Endothelial cell of umbilical vein (primary cell): ENCODE measurements around the gene KIAA1671. TPM values are rescaled to one million over a fixed set of nuclear protein-coding genes. Genes with fewer than 3 reads are reported as not detected.

ENCODE experiments used
- BruUV-seq: library from RNA; stranded (reverse); fragments of 400-500 nt; replicated peaks from 2 replicates; lab custom pipeline; 2021; lab: Mats Ljungman, UMichigan
- CTCF ChIA-PET: fragments of 300-600, 350-600 bp; sonication (Branson Sonifier 250); formaldehyde crosslinking; loops from one replicate; lab custom pipeline; 2021; ENCODE audit warnings: antibody characterized with exemption, inconsistent platforms; lab: Charles Lee
- POLR2A ChIA-PET: fragments of 300-600, 350-600 bp; sonication (Branson Sonifier 250); formaldehyde crosslinking; loops from one replicate; lab custom pipeline; 2021; ENCODE audit warnings: antibody characterized with exemption, inconsistent platforms; lab: Charles Lee
- DNase-seq: peaks from one replicate; pipeline ENCODE4 v3.0.0-alpha.2; 2011; ENCODE audit warnings: low read depth, low spot score
- FAIRE-seq: peaks from 2 replicates; lab custom pipeline; 2011; peaks lifted over from hg19 to GRCh38; lab: Jason Lieb, UNC
- H2AFZ ChIP-seq: 2 replicates; pipeline ENCODE4 v1.6.0; 2012; ENCODE audit warnings: low read depth, low read length, control low read depth, inconsistent platforms
- H3K27ac ChIP-seq: 2 replicates; pipeline ENCODE4 v1.5.1; 2011; ENCODE audit warnings: low read depth, mild to moderate bottlenecking, control low read depth, low read length, moderate library complexity; ENCODE audit not compliant: insufficient read depth
- H3K27me3 ChIP-seq, 2 experiments: 2 replicates each; pipeline versions ENCODE4 v1.6.0 to v1.6.1; 2011; ENCODE audit warnings: low read length in 2 of 2, mixed read lengths in 1 of 2; ENCODE audit not compliant: control insufficient read depth in 2 of 2, insufficient read depth in 2 of 2
- H3K36me3 ChIP-seq, 2 experiments: 2 replicates in 1 of 2; 3 replicates in 1 of 2; pipeline ENCODE4 v1.5.1; 2011; ENCODE audit warnings: low read length in 2 of 2, mild to moderate bottlenecking in 1 of 2, moderate library complexity in 1 of 2; ENCODE audit not compliant: control insufficient read depth in 2 of 2, insufficient read depth in 2 of 2; ENCODE audit errors: extremely low read depth in 1 of 2
- H3K4me1 ChIP-seq: 3 replicates; pipeline ENCODE4 v1.5.1; 2011; ENCODE audit warnings: mild to moderate bottlenecking, low read length; ENCODE audit not compliant: control insufficient read depth, insufficient read depth; ENCODE audit errors: extremely low read depth
- H3K4me2 ChIP-seq: 2 replicates; pipeline ENCODE4 v1.6.1; 2011; ENCODE audit warnings: low read length, control low read depth, mixed read lengths; ENCODE audit not compliant: insufficient read depth
- H3K4me3 ChIP-seq, 3 experiments: fragments of 200-600 bp in 1 of 3; sonication (generic), shearing (Covaris generic) in 1 of 3; replicated peaks in 1 of 3; 2 replicates each; pipeline ENCODE4 v1.5.1; 2011 to 2016; ENCODE audit warnings: control low read depth in 3 of 3, low read length in 3 of 3, mild to moderate bottlenecking in 2 of 3, inconsistent platforms in 1 of 3, low read depth in 1 of 3, moderate library complexity in 1 of 3; ENCODE audit not compliant: insufficient read depth in 1 of 3
- H3K79me2 ChIP-seq: 2 replicates; pipeline ENCODE4 v1.6.0; 2012; ENCODE audit warnings: low read length, inconsistent platforms; ENCODE audit not compliant: control insufficient read depth, insufficient read depth
- H3K9ac ChIP-seq: replicated peaks from 2 replicates; pipeline ENCODE3; 2011; ENCODE audit warnings: low read length, control low read depth; ENCODE audit not compliant: insufficient read depth; ENCODE audit errors: extremely low read depth
- H3K9me1 ChIP-seq: replicated peaks from 3 replicates; pipeline ENCODE4 v1.6.0; 2011; ENCODE audit warnings: mild to moderate bottlenecking, low read length; ENCODE audit not compliant: control insufficient read depth, insufficient read depth; ENCODE audit errors: extremely low read depth
- H3K9me3 ChIP-seq: replicated peaks from 2 replicates; pipeline ENCODE4 v1.5.1; 2012; ENCODE audit warnings: low read length, inconsistent platforms; ENCODE audit not compliant: control insufficient read depth, insufficient read depth
- H4K20me1 ChIP-seq: replicated peaks from 2 replicates; pipeline ENCODE3; 2011; ENCODE audit warnings: mild to moderate bottlenecking, low read length; ENCODE audit not compliant: control insufficient read depth, insufficient read depth; ENCODE audit errors: extremely low read depth
- EZH2 ChIP-seq: IDR thresholded peaks from 2 replicates; pipeline ENCODE4 v1.6.1; 2012; ENCODE audit warnings: borderline replicate concordance, low read depth, mild to moderate bottlenecking, moderate library complexity, low read length, inconsistent platforms; ENCODE audit not compliant: severe bottlenecking
- FOS ChIP-seq: IDR thresholded peaks from 2 replicates; pipeline ENCODE4 v1.6.1; 2011; ENCODE audit warnings: mild to moderate bottlenecking, low read length, moderate library complexity, borderline replicate concordance; ENCODE audit not compliant: insufficient read depth
- GATA2 ChIP-seq: IDR thresholded peaks from 2 replicates; pipeline ENCODE4 v1.7.0; 2011; ENCODE audit warnings: low read depth, mild to moderate bottlenecking, moderate library complexity, mixed read lengths, low read length; ENCODE audit not compliant: insufficient read length, insufficient read depth
- JUN ChIP-seq: IDR thresholded peaks from 2 replicates; pipeline ENCODE4 v1.6.1; 2011; ENCODE audit warnings: borderline replicate concordance, low read depth; ENCODE audit not compliant: insufficient read length, insufficient read depth
- MYC ChIP-seq: IDR thresholded peaks from one replicate; pipeline ENCODE4 v1.6.1; 2011; ENCODE audit warnings: mild to moderate bottlenecking, low read depth, low read length
- POLR2A ChIP-seq: IDR thresholded peaks from 2 replicates; pipeline ENCODE4 v1.6.1; 2012; ENCODE audit warnings: low read depth, mild to moderate bottlenecking, control low read depth, low read length
- POLR2AphosphoS5 ChIP-seq: IDR thresholded peaks from 2 replicates; pipeline ENCODE4 v1.6.1; 2012; ENCODE audit warnings: low read depth, mild to moderate bottlenecking, control low read depth, low read length, moderate library complexity; ENCODE audit not compliant: insufficient read depth
- dilution Hi-C: fragments of 300-500 bp; cut with MboI; formaldehyde crosslinking; loops from one replicate; pipeline ENCODE4 v1.15.0; 2019; ENCODE audit warnings: low sequenced_read_pairs; ENCODE audit not compliant: extremely low pct_ligation_motif_present
- intact Hi-C: fragments of 100-400 bp; cut with micrococcal nuclease; formaldehyde crosslinking; loops from one replicate; pipeline ENCODE4 v1.10.0; 2022
- polyA plus RNA-seq, 4 experiments: library from polyadenylated mRNA; depleted of rRNA in 3 of 4; stranded (reverse) in 3 of 4; unstranded in 1 of 4; fragments of >200 nt; gene quantifications; 2 replicates each; pipeline versions ENCODE4 v1.2.1 to v1.2.3, GENCODE V29; 2011 to 2012; ENCODE audit warnings: missing spikeins in 1 of 4
- total RNA-seq: library from RNA; stranded (reverse); gene quantifications from 2 replicates; pipeline ENCODE4 v1.2.3, GENCODE V29; 2021
- TF ChIP-seq, protein P1 (sequence below), 2 donors: IDR thresholded peaks; 1 replicate in 1 of 2; 2 replicates in 1 of 2; pipeline ENCODE4 v1.5.1; 2011; ENCODE audit warnings: low read length in 2 of 2, mild to moderate bottlenecking in 2 of 2, moderate library complexity in 2 of 2, control low read depth in 1 of 2, inconsistent platforms in 1 of 2, low read depth in 1 of 2; ENCODE audit not compliant: insufficient read depth in 1 of 2; ENCODE audit errors: extremely low read depth in 1 of 2
- TF ChIP-seq, protein P2 (sequence below): IDR thresholded peaks from 2 replicates; pipeline ENCODE4 v1.6.1; 2011; ENCODE audit not compliant: insufficient read depth, insufficient read length

The KIAA1671 gene
- total and polyA plus RNA-seq, 2 donors (not counting 3 experiments of a cell fraction or from before 2014, with no cell fraction given) = 23.1 to 85.1 TPM

DNA sequence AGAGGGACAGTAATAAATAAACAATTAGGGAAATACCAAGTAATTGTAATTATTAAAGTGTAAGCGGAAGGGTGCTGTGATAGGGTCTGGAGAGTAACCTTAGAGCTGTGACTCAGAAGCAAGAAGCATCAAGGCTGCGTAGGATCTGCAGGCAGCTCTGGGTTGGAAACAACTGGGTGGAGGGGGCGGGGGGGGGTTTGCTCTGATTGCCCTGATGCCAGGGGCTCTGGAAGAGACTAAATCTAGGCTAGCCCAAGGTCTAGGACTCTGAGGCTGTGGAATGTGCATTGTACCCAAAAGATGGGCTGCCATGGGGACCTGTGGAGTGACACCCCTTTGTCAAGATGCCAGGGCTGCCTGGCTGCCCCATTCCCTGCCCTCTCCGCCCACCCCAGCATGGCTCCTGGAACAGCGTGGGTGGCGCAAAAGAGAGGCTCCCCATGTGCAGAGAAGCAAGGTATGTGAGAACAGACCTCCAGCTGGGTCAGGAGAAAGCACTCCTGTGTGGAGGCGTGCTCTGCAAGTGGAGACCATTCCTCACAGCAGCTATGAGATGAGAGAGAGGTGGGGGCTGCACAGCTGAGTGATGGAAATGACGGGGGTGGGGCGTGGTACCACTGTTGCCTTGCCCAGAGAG is 146.0 kb downstream of the KIAA1671 start:
- dilution Hi-C loops = no loop called here
- Histone ChIP-seq H3K9me1 (no peaks in the 10 kb centered on the region), H3K36me3 (no peaks in the 10 kb centered on the region), H3K4me1 (peaks cover 12% of the 10 kb centered on the region), H4K20me1 (no peaks in the 10 kb centered on the region), H3K79me2 (no peaks in the 10 kb centered on the region), H3K27me3 (no peaks in the 10 kb centered on the region), H3K4me2 (no peak overlapping the region), H3K4me3 (no peak overlapping the region), H3K9ac (no peak overlapping the region), H2AFZ (no peak overlapping the region), H3K27ac (no peak overlapping the region), H3K9me3 (no peaks in the 10 kb centered on the region)
- POLR2A ChIA-PET = no interaction called here
- no peak for FAIRE-seq
- no TSS peak for BruUV-seq
- intact Hi-C loops = no loop called here
- DNase-seq = no peak
- CTCF ChIA-PET = interaction anchor here (0.6 to 0.7 kb wide), 2 partner anchors 9 to 44 kb away, joined by 3 read pairs; no protein-coding TSS in a partner anchor
- TF ChIP-seq MYC (no peak), EZH2 (no peak), GATA2 (no peak), JUN (no peak), POLR2AphosphoS5 (no peak), FOS (no peak), POLR2A (no peak)
- TF ChIP-seq, protein P1, sequence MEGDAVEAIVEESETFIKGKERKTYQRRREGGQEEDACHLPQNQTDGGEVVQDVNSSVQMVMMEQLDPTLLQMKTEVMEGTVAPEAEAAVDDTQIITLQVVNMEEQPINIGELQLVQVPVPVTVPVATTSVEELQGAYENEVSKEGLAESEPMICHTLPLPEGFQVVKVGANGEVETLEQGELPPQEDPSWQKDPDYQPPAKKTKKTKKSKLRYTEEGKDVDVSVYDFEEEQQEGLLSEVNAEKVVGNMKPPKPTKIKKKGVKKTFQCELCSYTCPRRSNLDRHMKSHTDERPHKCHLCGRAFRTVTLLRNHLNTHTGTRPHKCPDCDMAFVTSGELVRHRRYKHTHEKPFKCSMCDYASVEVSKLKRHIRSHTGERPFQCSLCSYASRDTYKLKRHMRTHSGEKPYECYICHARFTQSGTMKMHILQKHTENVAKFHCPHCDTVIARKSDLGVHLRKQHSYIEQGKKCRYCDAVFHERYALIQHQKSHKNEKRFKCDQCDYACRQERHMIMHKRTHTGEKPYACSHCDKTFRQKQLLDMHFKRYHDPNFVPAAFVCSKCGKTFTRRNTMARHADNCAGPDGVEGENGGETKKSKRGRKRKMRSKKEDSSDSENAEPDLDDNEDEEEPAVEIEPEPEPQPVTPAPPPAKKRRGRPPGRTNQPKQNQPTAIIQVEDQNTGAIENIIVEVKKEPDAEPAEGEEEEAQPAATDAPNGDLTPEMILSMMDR (IDR thresholded peaks at IDR 0.05; ENCODE audit: extremely low read depth in 1 of 2, insufficient read depth in 1 of 2, low read depth in 1 of 2, low read length in 2 of 2) = no peak
- TF ChIP-seq, protein P2, sequence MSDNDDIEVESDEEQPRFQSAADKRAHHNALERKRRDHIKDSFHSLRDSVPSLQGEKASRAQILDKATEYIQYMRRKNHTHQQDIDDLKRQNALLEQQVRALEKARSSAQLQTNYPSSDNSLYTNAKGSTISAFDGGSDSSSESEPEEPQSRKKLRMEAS = no peak
